ENCODE measurements around the gene TRA2B. TPM values are rescaled to one million over a fixed set of nuclear protein-coding genes. Genes with fewer than 3 reads are reported as not detected.

The TRA2B gene
- polyA plus RNA-seq (2013, experiment 1 of 2; ENCODE audit: insufficient read length): 205 TPM
- 89.9 TPM for polyA plus RNA-seq (2013, experiment 2 of 2; ENCODE audit: insufficient read length)

DNA sequence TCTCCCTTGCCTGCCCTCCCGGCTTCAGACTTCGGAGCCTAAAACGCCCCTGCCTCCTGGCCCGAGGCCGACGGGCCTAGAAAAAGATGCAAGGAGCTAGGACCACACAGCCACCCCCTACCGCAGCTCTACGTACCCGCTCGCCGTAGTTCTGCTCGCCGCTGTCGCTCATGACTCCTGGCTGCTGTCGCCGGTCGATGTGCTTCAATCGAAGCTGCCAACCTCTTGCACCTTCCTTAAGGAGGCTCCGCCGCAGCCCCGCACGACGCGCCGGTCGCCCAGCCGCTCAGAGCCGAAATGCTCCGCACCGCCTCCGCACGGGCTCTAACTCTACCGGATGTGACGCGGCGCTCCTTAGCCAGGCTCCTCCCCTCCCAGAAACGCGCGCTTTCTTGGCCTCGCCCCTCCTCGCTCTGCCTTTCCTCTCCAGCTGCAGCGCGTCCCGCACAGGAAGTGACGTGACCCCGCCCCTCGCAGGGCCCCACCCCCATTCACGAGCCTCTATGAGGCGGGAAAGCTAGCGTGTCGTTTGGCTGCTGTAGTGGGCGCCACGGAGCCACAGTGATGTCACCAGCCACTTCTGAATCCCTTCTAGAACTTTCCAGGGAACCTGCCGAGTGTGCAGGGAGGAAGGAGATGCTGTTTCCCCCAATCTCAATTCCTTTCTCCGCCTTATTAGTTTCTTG is at the start of gene TRA2B:
Gene TRA2B, minus strand, starts transcription at position 326 of the 686 bp plus-strand sequence. Its CDS starts 154 bp downstream, at position 172.
- DNase-seq: peak; percentile 98

DNA sequence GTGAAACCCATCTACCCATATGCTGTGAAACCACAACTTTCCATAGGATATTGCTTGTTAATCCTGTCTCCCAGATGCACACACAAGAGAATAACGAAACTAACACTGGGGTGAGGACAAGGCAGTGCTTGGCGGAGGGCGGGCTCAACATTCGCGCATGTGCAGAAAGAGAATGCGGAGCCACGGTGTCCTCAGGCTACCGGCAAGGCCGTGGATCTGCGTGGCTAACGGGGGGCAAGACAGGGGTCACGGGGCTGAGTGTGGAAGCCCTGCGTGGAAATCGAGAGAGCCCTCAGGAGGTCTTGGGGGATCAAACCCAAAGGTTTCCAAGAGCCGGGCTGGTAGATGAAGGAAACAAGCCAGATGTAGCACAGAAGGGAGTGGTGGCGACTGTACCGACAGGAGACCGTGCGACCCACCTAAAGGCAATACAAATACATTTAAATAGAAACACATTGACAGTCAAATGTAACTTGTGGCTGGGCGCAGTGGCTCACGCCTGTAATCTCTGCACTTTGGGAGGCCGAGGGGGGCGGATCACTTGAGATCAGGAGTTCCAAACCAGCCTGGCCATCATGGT is 48.5 kb upstream of the TRA2B start:
- DNase-seq: peak; percentile 36

DNA sequence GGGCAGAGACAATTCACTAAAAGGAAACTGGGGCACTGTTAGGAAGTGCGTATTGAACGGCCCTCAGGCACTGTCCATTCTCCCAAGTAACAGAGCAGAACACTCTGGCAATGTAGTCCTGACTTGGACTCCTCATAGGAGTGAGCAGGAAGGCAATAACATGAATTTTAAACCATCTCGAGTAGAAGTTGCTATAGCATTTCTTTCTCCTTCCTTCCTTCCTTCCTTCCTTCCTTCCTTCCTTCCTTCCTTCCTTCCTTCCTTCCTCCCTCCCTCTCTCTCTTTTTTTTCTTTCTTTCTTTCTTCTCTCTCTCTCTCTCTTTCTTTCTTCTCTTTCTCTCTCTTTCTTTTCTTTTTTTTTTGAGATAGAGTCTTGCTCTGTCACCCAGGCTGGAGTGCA is 46.4 kb upstream of the TRA2B start:
- no peak for DNase-seq

DNA sequence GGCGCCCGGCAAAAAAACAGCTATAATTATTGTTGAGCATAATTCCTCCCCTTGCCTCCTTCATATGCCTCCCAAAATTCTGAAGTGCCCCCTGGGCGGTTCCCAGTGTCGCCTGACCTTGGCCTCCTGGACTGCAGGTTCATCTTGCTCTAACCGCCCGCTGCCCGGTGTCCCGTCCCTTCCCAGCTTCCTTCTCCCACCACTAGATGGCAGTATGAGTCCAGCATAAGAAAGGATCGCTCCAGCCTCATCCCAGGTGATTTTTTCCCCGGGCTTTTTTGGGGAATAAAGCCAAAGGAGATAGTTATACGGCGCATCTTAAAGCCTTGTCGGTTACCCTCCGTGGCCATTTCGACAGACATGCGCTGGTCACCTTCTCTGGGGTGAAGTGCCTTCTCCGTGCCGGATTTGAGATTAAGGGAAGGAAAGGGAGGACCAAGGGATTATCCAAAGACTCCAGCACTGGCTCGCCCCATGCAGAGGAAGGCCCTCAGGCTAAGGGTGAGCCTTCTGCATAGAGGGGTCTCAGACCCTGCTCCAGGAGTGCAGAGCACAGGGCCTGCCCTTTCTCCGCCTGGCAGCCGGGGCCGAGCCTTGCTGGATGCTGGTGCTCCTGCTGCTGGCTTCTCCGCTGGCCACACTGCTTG is 45.8 kb upstream of the TRA2B start:
- peak; percentile 64 for DNase-seq

DNA sequence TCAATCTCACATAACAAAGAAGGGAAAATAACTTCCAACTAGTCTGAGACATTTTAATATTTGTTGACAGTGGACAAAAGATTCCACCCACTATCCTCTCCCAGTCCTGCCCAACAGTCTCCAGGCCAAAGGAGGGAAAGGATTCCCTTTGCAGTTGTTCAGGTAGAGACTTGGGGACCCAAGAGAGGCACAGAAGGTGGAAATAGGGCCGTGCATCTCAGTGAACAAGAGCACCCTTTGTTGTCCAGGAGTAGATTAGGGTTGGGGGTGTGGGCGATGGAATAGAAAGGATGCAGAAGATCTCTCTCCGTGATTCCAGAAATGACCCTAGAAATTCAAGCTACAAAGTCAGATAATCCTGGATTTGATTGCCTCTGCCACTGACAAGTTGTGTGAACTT is 44.8 kb upstream of the TRA2B start:
- no peak for DNase-seq

DNA sequence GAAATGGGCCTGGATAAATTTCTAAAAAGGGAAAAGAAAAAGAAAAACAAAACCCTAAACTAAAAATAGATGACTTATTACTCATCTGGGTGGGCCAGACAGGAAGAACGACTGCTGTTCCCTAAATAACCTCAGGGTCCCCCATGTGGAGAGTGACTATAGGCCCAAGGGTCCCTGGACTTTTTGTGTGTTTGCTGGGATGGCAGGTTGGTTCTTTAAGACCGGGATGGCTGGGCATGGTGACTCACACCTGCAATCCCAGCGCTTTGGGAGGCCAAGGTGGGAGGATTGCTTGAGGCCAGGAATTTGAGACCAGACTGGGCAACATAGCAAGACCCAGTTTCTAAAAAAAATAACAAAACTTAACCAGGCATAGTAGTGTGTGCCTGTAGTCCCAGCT is 43.8 kb upstream of the TRA2B start:
- peak; percentile 83 for DNase-seq

DNA sequence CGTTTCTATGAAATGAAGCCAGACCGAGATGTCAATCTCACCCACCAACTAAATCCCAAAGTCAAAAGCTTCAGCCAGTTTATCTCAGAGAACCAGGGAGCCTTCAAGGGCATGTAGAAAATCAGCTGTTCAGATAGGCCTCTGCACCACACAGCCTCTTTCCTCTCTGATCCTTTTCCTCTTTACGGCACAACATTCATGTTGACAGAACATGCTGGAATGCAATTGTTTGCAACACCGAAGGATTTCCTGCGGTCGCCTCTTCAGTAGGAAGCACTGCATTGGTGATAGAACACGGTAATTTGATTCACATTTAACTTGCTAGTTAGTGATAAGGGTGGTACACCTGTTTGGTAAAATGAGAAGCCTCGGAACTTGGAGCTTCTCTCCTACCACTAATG is 41.9 kb upstream of the TRA2B start:
- peak; percentile 36 for DNase-seq

DNA sequence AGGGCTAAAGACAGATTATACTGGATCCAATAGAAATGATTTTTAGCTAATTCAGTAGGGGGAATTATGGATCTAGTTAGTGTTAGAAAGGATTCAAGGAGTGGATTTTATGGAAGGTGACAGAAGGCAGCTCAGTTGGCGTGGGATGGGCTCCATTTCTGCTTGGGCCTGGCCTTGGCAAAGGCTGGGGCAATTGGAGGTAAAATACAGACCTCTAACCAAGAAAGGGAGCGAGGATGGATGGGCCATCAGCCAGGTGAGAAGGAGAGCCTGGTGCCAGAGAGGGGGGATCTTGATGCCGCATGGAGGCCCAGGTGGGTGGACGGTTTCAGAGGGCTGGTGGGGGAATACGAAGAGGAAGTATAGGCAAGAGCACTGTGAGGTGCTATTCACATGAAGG is 40.7 kb upstream of the TRA2B start:
- DNase-seq: no peak

DNA sequence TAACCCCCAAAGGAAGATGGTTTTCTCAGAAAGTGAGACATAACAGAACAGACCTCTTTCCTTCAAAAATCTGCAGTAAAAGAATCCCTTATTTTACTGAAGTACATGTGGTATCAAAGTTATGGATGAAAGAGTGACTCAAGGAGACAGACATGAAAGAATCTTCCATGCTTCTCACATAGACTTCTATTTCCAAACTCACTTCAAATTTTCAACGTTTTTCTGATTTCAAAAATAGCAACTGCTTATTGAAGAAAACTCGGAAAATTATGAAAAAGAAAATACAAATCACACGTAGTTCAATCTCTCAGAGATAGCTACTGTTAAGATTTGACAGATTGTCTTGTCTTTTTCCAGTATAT is 39.8 kb upstream of the TRA2B start:
- DNase-seq: no peak

DNA sequence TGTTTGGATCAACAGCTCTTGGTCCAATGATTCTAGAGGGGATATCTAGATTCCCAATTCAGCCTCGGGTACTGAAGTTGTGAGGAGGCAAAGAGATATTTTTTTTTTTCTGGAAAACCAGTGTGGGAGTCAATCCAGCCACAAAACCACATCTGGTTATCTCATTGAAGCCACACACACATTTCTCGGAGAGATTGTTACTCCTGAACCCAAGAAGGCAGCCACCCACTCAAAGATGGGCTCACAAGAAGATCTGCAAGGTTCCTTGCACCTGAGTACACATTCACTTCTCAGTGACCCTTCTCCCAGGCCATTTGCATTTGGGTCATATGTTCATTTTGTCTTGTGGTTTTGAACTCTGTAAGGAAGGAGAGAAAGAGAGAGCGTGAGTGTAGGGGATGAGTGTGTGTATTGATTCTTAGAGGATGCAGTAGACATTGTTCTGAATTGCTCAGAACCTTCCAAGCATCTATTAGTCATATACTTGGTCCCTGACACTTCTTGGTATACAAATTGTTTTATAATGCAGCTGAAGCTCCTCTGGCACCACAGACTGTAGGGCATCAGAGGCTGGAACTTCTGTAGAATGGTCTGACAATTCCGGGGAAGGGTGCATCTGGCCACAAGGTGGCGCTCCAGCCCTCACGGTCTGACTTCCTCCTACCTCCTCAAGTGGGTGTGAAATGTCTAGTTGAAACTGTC is 39.3 kb upstream of the TRA2B start:
- peak; percentile 64 for DNase-seq

DNA sequence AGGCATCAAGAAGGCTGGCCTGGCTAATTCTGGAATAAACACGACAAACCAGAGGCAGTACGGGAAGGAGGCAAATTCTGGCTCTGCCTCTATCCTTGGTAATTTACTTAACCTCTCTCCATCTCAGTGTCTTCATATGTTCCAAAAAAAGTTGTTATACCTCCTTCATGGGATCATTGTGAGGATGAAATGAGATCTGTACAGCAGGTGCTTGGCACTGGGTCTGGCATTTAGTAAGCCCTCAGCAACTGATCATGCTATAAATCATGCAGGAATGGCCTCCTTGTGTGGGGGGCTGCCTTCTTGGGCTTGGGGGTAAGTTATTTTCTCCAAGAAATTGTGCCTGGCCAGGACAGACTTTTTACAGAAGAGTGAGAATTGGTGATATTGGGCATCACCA is 38.3 kb upstream of the TRA2B start:
- DNase-seq: no peak

DNA sequence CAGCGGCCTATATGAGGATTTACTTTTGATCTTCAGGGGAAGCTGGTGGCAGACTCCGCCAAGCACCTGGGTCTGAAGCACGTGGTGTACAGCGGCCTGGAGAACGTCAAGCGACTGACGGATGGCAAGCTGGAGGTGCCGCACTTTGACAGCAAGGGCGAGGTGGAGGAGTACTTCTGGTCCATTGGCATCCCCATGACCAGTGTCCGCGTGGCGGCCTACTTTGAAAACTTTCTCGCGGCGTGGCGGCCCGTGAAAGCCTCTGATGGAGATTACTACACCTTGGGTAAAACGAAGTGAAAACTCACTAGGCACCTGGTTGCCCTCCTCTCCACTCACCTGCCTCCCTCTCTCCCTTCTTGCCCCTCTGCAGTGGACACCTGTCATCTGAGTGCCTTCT is 33.8 kb upstream of the TRA2B start:
- DNase-seq: no peak

DNA sequence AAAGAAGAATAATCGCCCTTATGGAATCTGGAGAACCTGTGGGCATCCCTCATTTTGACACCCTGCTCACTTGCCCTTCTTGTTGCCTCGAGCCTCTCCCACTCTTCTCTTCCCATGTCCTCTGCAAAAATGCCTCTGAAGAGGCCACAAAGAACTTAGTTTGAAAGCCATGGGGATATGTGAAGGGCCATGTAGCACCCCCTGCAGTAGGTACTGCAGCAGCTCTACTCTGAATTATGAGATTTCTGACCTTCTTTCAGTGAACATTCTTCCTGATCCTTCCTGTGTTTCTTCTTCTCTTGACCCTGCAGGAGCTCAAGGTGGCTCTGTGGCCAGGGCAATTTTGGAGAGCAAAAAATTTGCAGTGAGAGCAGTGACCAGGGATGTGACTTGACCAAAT is 30.4 kb upstream of the TRA2B start:
- DNase-seq: no peak

DNA sequence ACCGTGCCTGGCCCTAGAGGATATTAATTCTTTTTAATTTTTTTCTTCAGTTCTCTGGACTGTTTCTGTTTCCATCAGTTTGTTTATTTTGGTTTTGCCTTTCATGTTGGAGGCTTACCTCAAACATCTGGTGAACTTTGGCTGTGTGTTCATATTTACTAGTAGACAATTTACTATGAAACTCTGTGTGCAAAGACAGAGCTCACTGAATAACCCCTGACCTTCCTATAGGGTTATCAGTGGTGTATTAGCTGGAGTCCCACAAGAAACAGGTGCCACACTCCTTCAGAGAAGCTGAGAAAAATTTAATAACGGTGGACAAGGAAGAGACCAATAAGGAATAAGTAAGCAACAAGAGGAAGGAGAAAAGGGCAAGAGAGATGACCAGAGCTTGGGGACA is 28.8 kb upstream of the TRA2B start:
- DNase-seq: no peak

DNA sequence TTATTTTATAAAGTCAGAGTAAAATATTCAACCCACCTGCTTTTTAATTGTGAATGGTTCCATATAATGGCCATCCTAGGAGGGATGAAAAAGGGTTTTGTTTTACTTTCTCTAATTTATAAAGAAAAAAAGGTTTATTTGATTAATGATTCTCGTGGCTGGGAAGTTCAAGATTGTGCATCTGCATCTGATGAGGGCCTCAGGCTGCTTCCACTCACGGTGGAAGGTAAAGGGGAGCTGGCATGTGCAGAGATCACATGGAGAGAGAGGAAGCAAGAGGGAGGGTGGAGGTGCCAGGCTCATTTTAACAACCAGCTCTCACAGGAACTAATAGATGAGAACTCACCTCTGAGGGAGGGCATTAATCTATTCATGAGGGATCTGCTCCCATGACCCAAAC is 27.7 kb upstream of the TRA2B start:
- DNase-seq: no peak

DNA sequence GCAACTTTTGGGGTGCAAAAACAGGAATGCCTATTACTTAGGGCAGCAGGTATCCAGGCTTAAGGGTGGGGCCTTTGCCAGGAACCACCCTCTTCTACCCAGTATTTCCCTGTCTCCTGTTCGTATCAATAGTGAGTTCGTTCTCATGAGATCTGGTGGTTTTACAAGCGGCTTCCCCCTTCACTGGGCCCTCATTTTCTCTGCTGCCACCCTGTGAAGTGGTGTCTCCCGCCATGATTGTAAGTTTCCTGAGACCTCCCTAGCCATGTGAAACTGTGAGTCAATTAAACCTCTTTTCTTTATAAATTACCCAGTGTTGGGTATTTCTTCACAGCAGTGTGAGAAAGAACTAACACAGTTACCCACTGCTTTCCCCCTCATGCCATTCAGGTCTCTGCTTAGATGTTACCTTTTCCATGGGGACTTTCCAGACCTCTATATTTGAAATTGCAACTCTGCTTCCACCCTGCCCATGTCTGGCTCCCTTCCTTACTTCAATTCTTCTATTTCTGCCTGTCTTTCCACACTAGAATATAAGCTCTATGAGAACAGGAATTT is 23.9 kb upstream of the TRA2B start:
- no peak for DNase-seq

DNA sequence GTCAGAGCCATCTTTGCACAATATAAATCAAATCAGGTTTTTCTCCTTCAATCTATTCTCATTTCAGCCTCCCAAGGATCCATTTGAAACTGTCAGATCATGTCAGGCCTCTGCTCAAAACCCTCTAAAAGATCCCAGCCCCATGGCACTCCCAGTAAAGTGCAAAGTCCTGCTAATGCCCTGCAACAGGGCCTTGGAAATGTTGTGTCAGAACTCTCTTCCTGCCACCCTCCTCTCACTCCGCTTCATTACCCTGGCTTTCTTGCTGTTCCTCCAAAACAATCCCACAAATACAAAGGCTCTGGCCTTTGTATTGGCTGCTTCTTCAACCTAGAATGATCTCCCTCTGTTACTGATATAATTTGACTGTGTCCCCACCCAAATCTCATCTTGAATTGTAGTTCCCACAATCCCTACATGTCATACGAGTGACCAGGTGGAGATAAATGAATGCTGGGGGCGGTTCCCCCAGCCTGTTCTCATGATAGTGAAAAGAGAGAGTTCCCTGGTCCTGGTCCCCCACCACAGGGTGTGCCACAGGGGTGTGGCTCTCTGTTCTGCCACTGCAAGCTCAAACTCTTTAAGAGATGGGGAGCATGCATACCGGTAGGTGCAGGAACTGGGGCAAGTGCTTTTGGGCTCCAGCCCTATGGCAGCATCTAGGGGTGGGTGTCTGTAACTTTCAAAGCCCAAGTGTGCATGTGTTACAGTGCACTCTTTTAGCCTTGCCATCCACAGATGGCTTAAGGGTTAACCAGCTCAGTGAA is 22.9 kb upstream of the TRA2B start:
- DNase-seq: no peak

DNA sequence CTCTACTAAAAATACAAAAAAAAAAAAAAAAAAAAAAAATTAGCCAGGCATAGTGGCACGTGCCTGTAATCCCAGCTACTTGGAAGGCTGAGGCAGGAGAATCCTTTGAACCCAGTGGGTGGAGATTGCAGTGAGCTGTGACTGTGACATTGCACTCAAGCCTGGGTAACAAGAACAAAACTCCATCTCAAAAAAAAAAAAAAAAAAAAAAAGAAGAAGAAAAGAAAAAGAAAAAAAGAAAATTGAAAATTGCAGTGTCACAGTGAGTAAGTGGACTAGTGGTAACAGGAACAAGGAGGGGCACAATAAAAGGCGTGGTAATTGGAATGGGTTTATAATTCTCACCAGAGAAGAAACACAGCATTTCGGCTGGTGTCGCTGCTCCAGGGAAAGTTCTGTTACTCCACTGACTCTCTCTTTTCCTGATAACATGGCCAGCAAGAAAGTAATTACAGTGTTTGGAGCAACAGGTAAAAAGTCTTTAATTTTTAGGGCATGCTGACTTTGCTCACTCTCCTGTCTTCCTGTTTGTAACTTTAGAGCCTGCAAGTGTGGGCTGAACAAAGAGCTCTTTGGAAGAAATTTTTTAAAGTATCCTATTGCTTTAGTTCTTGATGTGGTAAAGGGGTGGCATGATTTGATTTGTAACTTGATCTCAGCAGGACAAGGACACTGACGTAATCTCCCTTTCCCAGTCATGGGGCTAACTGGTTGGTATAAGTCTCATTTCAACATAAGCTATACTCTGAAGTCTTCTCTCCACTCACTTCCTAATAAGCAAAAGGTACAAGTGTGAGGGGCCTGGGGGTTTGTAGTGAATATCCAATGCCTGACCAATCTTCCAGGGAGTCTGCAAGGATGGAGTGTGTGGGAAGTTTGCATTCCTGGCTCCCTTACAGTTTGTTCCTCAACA is 22.1 kb upstream of the TRA2B start:
- peak; percentile 68 for DNase-seq

DNA sequence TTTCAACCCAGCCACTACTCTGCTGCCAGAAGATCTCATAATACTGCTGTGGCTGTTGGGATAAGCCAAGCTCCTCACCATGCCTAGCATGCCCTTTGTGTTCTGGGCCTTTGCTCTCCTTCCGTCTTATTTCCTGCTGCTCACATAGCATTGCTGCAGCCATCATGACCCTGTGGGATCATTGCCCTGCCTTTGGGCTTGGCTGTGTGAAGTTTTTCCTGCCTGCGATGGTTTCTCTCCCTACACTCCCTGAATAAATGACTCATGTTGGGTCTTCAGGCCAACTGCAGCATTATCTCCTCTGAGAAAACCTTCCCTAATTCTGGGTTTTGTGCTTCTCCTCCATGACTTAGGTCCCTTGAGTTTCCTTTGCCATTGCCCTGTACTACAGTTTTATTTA is 20.8 kb upstream of the TRA2B start:
- no peak for DNase-seq

DNA sequence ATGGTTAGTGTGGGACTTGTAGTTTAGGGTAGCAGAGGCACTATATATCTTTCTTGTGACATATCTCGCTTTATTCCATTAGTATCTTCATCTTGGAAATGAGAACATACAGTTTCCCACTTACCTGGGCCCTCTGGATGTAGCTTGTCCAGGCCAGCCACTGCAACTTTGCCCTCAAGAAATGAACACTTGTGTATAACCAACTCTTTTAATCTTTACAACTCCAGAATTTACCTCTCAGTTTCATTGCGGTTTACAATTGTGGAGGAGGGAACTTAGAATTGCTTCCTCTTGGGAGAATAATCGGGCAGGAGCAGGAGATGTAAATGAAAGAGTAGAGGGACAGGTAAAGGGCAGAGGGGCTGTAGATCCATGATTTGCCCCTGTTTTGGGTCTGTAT is 18.4 kb upstream of the TRA2B start:
- no peak for DNase-seq

DNA sequence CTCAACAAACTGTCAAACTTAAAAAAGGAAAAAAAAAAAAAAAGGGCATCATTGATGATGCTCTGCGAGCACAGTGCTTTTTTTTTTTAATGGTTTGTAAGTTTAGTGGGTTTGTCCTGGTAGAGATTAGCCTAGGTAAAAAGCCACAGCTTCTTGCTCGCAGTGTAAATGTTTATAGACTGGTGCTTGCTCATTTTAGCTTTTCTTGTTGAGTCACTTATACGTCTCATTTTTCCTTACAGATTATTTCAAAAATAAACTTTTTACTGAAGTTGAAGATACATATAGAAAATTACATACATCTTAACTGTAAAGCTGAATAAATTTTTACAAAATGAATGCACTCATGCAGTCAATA is 16.5 kb upstream of the TRA2B start:
- DNase-seq: no peak
